ENCODE measurements around the gene TMED8.

DNA sequence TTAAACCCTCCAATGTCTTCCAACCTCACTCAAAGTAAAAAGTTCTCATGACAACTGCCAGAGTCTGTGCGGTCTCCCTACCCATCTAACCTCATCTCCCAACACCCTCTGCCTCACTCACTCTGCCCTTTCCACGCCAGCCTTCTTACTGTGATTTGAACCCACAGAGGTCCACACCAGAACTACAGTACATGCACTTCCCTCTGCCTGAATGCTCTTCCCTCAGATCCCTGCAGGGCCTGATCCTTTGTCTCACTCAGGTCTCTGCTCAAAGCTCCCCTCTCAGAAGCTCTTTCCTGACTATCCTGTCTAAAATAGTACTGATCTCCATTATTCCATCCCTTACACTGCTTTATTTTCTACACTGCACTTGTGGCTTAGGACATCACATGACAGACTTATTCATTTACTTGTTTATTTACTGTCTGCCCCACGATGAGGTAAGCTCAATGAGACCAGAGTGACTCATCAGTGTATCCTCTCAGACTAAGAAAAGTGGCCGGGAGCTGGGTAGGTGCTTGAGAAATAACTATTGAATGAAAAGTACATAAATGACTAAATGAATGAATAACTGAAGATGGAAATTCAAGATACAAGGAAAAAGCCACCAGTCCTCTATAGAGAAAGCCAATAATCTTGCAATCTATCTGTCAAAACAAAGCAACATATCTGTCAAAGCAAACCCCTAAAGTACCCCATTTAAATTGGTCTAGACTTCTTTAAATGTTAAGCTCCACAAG lies 73.3 kb downstream of the TMED8 start:
- TF ChIP-seq, protein P1, sequence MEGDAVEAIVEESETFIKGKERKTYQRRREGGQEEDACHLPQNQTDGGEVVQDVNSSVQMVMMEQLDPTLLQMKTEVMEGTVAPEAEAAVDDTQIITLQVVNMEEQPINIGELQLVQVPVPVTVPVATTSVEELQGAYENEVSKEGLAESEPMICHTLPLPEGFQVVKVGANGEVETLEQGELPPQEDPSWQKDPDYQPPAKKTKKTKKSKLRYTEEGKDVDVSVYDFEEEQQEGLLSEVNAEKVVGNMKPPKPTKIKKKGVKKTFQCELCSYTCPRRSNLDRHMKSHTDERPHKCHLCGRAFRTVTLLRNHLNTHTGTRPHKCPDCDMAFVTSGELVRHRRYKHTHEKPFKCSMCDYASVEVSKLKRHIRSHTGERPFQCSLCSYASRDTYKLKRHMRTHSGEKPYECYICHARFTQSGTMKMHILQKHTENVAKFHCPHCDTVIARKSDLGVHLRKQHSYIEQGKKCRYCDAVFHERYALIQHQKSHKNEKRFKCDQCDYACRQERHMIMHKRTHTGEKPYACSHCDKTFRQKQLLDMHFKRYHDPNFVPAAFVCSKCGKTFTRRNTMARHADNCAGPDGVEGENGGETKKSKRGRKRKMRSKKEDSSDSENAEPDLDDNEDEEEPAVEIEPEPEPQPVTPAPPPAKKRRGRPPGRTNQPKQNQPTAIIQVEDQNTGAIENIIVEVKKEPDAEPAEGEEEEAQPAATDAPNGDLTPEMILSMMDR (IDR thresholded peaks at IDR 0.05) = no peak
- TF ChIP-seq POLR2A (IDR thresholded peaks at IDR 0.05) = no peak

Data from ovary (tissue), 3 donors.